GM21367 (cell line): ENCODE data around the gene CTNNA3.
"Not testable (repeated sequence)": the region's sequence is repeated elsewhere in the genome, so short reads cannot be mapped to it uniquely, and the experiment has no call there.

ENCODE experiments used
- ATAC-seq: cut with Tn5 transposase; IDR thresholded peaks from one replicate; pipeline ENCODE4 v1.9.1; 2021; ENCODE audit not compliant: unreplicated experiment

CTNNA3 gene

GRCh38 chr10:66505003-66505657 is 1190.9 kb downstream of the CTNNA3 start:
- ATAC-seq = no peak

- no peak for ATAC-seq
Observed at GRCh38 chr10:66501356-66501755, 1194.6 kb downstream of the CTNNA3 start.

- ATAC-seq = no peak
Observed at GRCh38 chr10:66483966-66484365, 1212.0 kb downstream of the CTNNA3 start.

- no peak for ATAC-seq
Observed at GRCh38 chr10:66472156-66472555, 1223.8 kb downstream of the CTNNA3 start.

- no peak for ATAC-seq
Observed at GRCh38 chr10:66467042-66467441, 1229.0 kb downstream of the CTNNA3 start.

GRCh38 chr10:66466622-66467021 is 1229.4 kb downstream of the CTNNA3 start:
- no peak for ATAC-seq

- no peak for ATAC-seq
Observed at GRCh38 chr10:66463611-66464010, 1232.4 kb downstream of the CTNNA3 start.

- no peak for ATAC-seq
Observed at GRCh38 chr10:66457629-66458028, 1238.4 kb downstream of the CTNNA3 start.

GRCh38 chr10:66455304-66455703 is 1240.7 kb downstream of the CTNNA3 start:
- ATAC-seq = no peak

- ATAC-seq = no peak
Observed at GRCh38 chr10:66440568-66440967, 1255.4 kb downstream of the CTNNA3 start.

GRCh38 chr10:66414943-66415342 is 1281.1 kb downstream of the CTNNA3 start:
- ATAC-seq = no peak

- no peak for ATAC-seq
Observed at GRCh38 chr10:66405566-66405965, 1290.4 kb downstream of the CTNNA3 start.

- ATAC-seq = no peak
Observed at GRCh38 chr10:66398669-66399068, 1297.3 kb downstream of the CTNNA3 start.

GRCh38 chr10:66394342-66395063 is 1301.5 kb downstream of the CTNNA3 start:
- ATAC-seq = no peak

- ATAC-seq = no peak
Observed at GRCh38 chr10:66390926-66391325, 1305.1 kb downstream of the CTNNA3 start.

- no peak for ATAC-seq
Observed at GRCh38 chr10:66381045-66381444, 1315.0 kb downstream of the CTNNA3 start.

GRCh38 chr10:66378117-66378876 is 1317.7 kb downstream of the CTNNA3 start:
- no peak for ATAC-seq

GRCh38 chr10:66368146-66368545 is 1327.8 kb downstream of the CTNNA3 start:
- no peak for ATAC-seq

- no peak for ATAC-seq
Observed at GRCh38 chr10:66366163-66366562, 1329.8 kb downstream of the CTNNA3 start.

GRCh38 chr10:66365686-66366085 is 1330.3 kb downstream of the CTNNA3 start:
- ATAC-seq = no peak

GRCh38 chr10:66362522-66362921 is 1333.5 kb downstream of the CTNNA3 start:
- no peak for ATAC-seq

GRCh38 chr10:66353822-66354221 is 1342.2 kb downstream of the CTNNA3 start:
- not testable (repeated sequence) for ATAC-seq
